ENCODE measurements around the gene ASPA.

ASPA gene

GRCh38 chr17:3535253-3535995 is 59.6 kb downstream of the ASPA start:
- DNase-seq = peak in 1 of 2 experiments; percentile 8

GRCh38 chr17:3536716-3537115 is 60.9 kb downstream of the ASPA start:
- DNase-seq = no peak

GRCh38 chr17:3539881-3540540 is 64.2 kb downstream of the ASPA start:
- DNase-seq = no peak

- DNase-seq = no peak
These were observed 66.8 kb downstream of the ASPA start for GRCh38 chr17:3542410-3543088.

- DNase-seq = no peak
These were observed 67.7 kb downstream of the ASPA start for GRCh38 chr17:3543453-3543852.

- no peak for DNase-seq
These were observed 68.6 kb downstream of the ASPA start for GRCh38 chr17:3544365-3544764.

- DNase-seq = no peak
These were observed 69.4 kb downstream of the ASPA start for GRCh38 chr17:3545151-3545550.

- DNase-seq = no peak
These were observed 70.7 kb downstream of the ASPA start for GRCh38 chr17:3546521-3546920.

GRCh38 chr17:3546997-3547396 is 71.2 kb downstream of the ASPA start:
- no peak for DNase-seq

- no peak for DNase-seq
These were observed 71.8 kb downstream of the ASPA start for GRCh38 chr17:3547628-3548027.

GRCh38 chr17:3549610-3550162 is 73.9 kb downstream of the ASPA start:
- DNase-seq = no peak

GRCh38 chr17:3551189-3551588 is 75.4 kb downstream of the ASPA start:
- no peak for DNase-seq

GRCh38 chr17:3552916-3553315 is 77.1 kb downstream of the ASPA start:
- DNase-seq = no peak
